K562 (cell line): Measurements from ENCODE around the gene REM2. TPM values are rescaled to one million over a fixed set of nuclear protein-coding genes. Genes with fewer than 3 reads are reported as not detected.

ENCODE experiments used
- ATAC-seq: fragments of 200-7000 bp; cut with Tn5 transposase; 3 replicates; pipeline ENCODE4 v1.9.1; 2020; ENCODE audit warnings: moderate library complexity
- BruUV-seq: library from RNA; stranded (reverse); fragments of 400-500 nt; replicated peaks from 2 replicates; lab custom pipeline; 2021; lab: Mats Ljungman, UMichigan
- CTCF ChIA-PET: fragments of 300-600 bp; formaldehyde crosslinking; extraction: SDS; loops from one replicate; lab custom pipeline; 2021; ENCODE audit warnings: low intra/inter-chr PET ratio; lab: Yijun Ruan, JAX
- POLR2A ChIA-PET: fragments of 300-600, 350-650 bp; sonication (Branson Sonifier 250); formaldehyde crosslinking; extraction: SDS; loops from one replicate; lab custom pipeline; 2021; ENCODE audit warnings: antibody characterized with exemption, inconsistent platforms; lab: Yijun Ruan, JAX
- DNase-seq, 4 experiments: peaks; one replicate each; pipeline versions ENCODE4 v3.0.0 to v3.0.0-alpha.2; 2011 to 2018; ENCODE audit warnings: low spot score in 3 of 4, mixed read lengths in 3 of 4; ENCODE audit errors: extremely low read depth in 1 of 4
- FAIRE-seq: peaks from 2 replicates; lab custom pipeline; 2011; peaks lifted over from hg19 to GRCh38; lab: Jason Lieb, UNC
- H2AFZ ChIP-seq: 2 replicates; pipeline ENCODE4 v1.6.0; 2011; ENCODE audit warnings: low read depth, low read length, control low read depth, inconsistent platforms
- H3K27ac ChIP-seq: fragments of 200-600 bp; 3 replicates; pipeline ENCODE4 v1.8.0; 2011; ENCODE audit warnings: low read depth, mild to moderate bottlenecking, control low read depth, inconsistent platforms, low read length, moderate library complexity, mixed read lengths; ENCODE audit errors: extremely low read depth
- H3K27me3 ChIP-seq, 2 experiments: fragments of 300-600 bp in 1 of 2; 2 replicates in 1 of 2; 3 replicates in 1 of 2; pipeline versions ENCODE4 v1.6.0 to v1.8.0; 2011; ENCODE audit warnings: inconsistent platforms in 2 of 2, low read length in 2 of 2, mild to moderate bottlenecking in 1 of 2, mixed read lengths in 1 of 2, moderate library complexity in 1 of 2; ENCODE audit not compliant: control insufficient read depth in 2 of 2, insufficient read depth in 2 of 2
- H3K36me3 ChIP-seq: fragments of 300-600 bp; 3 replicates; pipeline ENCODE4 v1.8.0; 2011; ENCODE audit warnings: mild to moderate bottlenecking, low read length, inconsistent platforms; ENCODE audit not compliant: control insufficient read depth, insufficient read depth
- H3K4me1 ChIP-seq, 2 experiments: fragments of 200-600 bp in 1 of 2; replicated peaks in 1 of 2; 2 replicates in 1 of 2; 3 replicates in 1 of 2; pipeline versions ENCODE4 v1.5.1 to v1.8.0; 2011; ENCODE audit warnings: inconsistent platforms in 2 of 2, low read length in 2 of 2, mild to moderate bottlenecking in 1 of 2, mixed read lengths in 1 of 2, moderate library complexity in 1 of 2; ENCODE audit not compliant: control insufficient read depth in 2 of 2, insufficient read depth in 2 of 2
- H3K4me2 ChIP-seq: 2 replicates; pipeline ENCODE4 v1.6.1; 2011; ENCODE audit warnings: low read length, control low read depth, inconsistent platforms, mixed read lengths; ENCODE audit not compliant: insufficient read depth
- H3K4me3 ChIP-seq: fragments of 200-600 bp; sonication (generic), shearing (Covaris generic); 2 replicates; pipeline ENCODE4 v1.5.1; 2016; ENCODE audit warnings: control low read depth, inconsistent platforms
- H3K79me2 ChIP-seq: fragments of 200-600 bp; 3 replicates; pipeline ENCODE4 v1.8.0; 2011; ENCODE audit warnings: low read length, inconsistent platforms; ENCODE audit not compliant: control insufficient read depth, insufficient read depth
- H3K9ac ChIP-seq, 2 experiments: 2 replicates each; pipeline versions ENCODE4 v1.6.0 to v1.6.1; 2011; ENCODE audit warnings: low read depth in 2 of 2, low read length in 2 of 2, control low read depth in 1 of 2, inconsistent platforms in 1 of 2, mild to moderate bottlenecking in 1 of 2, mixed read lengths in 1 of 2; ENCODE audit not compliant: insufficient read depth in 1 of 2
- H3K9me1 ChIP-seq: one replicate; pipeline ENCODE4 v1.6.0; 2011; ENCODE audit warnings: inconsistent platforms, mild to moderate bottlenecking, low read length, moderate library complexity; ENCODE audit not compliant: control insufficient read depth, insufficient read depth
- H3K9me3 ChIP-seq: replicated peaks from 2 replicates; pipeline ENCODE4 v1.5.1; 2011; ENCODE audit warnings: low read depth, low read length, inconsistent platforms; ENCODE audit not compliant: control insufficient read depth, insufficient read depth
- H4K20me1 ChIP-seq: replicated peaks from 2 replicates; pipeline ENCODE4 v1.6.1; 2011; ENCODE audit warnings: low read length, inconsistent platforms, mixed read lengths; ENCODE audit not compliant: control insufficient read depth, insufficient read depth
- CBFA2T3 ChIP-seq: fragments of 450-650 bp; IDR thresholded peaks from 2 replicates; pipeline ENCODE4 v1.6.1; 2017
- E4F1 ChIP-seq: fragments of 250-450 bp; sonication (Bioruptor Pico); IDR thresholded peaks from 2 replicates; pipeline ENCODE4 v1.5.0; 2021; ENCODE audit warnings: mild to moderate bottlenecking, borderline replicate concordance
- HMG20A ChIP-seq: fragments of 450-650 bp; formaldehyde crosslinking; conservative IDR thresholded peaks from 2 replicates; pipeline ENCODE4 v1.4.0; 2020; ENCODE audit warnings: mild to moderate bottlenecking, mixed read lengths
- HNRNPK ChIP-seq: fragments of 200-400 bp; formaldehyde crosslinking; IDR thresholded peaks from one replicate; pipeline ENCODE4 v1.6.1; 2018; ENCODE audit warnings: mild to moderate bottlenecking, low read depth, low read length; ENCODE audit not compliant: poor library complexity, severe bottlenecking
- L3MBTL2 ChIP-seq: fragments of 450-650 bp; IDR thresholded peaks from 2 replicates; pipeline ENCODE4 v1.6.1; 2016; ENCODE audit warnings: mild to moderate bottlenecking, moderate library complexity
- MCM5 ChIP-seq: fragments of 450-650 bp; IDR thresholded peaks from 2 replicates; pipeline ENCODE4 v1.6.1; 2016; ENCODE audit warnings: low read depth
- MXD1 ChIP-seq: fragments of 250-450 bp; sonication (Bioruptor Pico); IDR thresholded peaks from 2 replicates; pipeline ENCODE4 v1.8.0; 2021; ENCODE audit warnings: borderline replicate concordance, mild to moderate bottlenecking, moderate library complexity; ENCODE audit not compliant: poor library complexity, severe bottlenecking
- POLR2H ChIP-seq: IDR thresholded peaks from 2 replicates; pipeline ENCODE4 v1.6.1; 2016; ENCODE audit warnings: missing genetic modification characterization, low read depth, mild to moderate bottlenecking, control low read depth, missing compliant biosample characterization, moderate library complexity
- SMAD4 ChIP-seq: fragments of 250-450 bp; sonication (Bioruptor Pico); conservative IDR thresholded peaks from 2 replicates; pipeline ENCODE4 v1.8.0; 2021; ENCODE audit warnings: inconsistent platforms, mild to moderate bottlenecking, moderate library complexity
- ZKSCAN8 ChIP-seq: fragments of 200-800 bp; sonication (Bioruptor generic); IDR thresholded peaks from 2 replicates; pipeline ENCODE4 v1.6.1; 2016; ENCODE audit warnings: missing genetic modification characterization, missing compliant biosample characterization
- ZNF232 ChIP-seq: sonication (generic); formaldehyde crosslinking; IDR thresholded peaks from 2 replicates; pipeline ENCODE4 v1.8.0; 2022; ENCODE audit warnings: mild to moderate bottlenecking, missing genetic modification reagents
- ZNF644 ChIP-seq: fragments of 200-800 bp; sonication (Bioruptor generic); IDR thresholded peaks from 2 replicates; pipeline ENCODE4 v1.6.1; 2016; ENCODE audit warnings: low read depth, missing genetic modification characterization, missing compliant biosample characterization
- WGBS: fragments of 100-300 bp; shearing (Covaris generic); methylation state at CpG from one replicate; pipeline ENCODE4 v1.1.6; 2016; ENCODE audit warnings: low coverage, mixed read lengths; ENCODE audit not compliant: insufficient coverage; ENCODE audit errors: missing lambda C conversion rate; 5-methylcytosine and 5-hydroxymethylcytosine counted together
- in situ Hi-C: fragments of 300-500 bp; cut with MboI; formaldehyde crosslinking; loops from 4 replicates; pipeline ENCODE4 v1.15.0; 2018; ENCODE audit warnings: inconsistent platforms, mixed read lengths
- intact Hi-C: fragments of 100-400 bp; cut with micrococcal nuclease; formaldehyde crosslinking; loops from 2 replicates; pipeline ENCODE4 v1.14.2; 2022
- polyA plus RNA-seq, 8 experiments: library from polyadenylated mRNA; depleted of rRNA in 4 of 8; stranded (reverse) in 5 of 8; unstranded in 3 of 8; fragments of >200 nt; fragmentation: Nextera tagmentation in 2 of 8; fragmentation: Illumina TruSeq in 1 of 8; extraction: Ambion mirVana in 2 of 8; extraction: Trizol in 1 of 8; gene quantifications; 2 replicates each; pipeline versions ENCODE4 v1.2.1 to v1.2.3, GENCODE V29; 2011 to 2014; ENCODE audit warnings: inconsistent platforms in 1 of 8, missing spikeins in 1 of 8
- total RNA-seq, 7 experiments: library from RNA; depleted of rRNA in 6 of 7; stranded (reverse); fragments of >200 nt in 6 of 7; fragmentation: Illumina TruSeq in 2 of 7; extraction: Trizol in 2 of 7; gene quantifications; 2 replicates each; pipeline versions ENCODE4 v1.2.1 to v1.2.3, GENCODE V29; 2011 to 2021; ENCODE audit warnings: low replicate concordance in 1 of 7
- TF ChIP-seq, protein P1 (sequence below): fragments of 150-350 bp; conservative IDR thresholded peaks from 2 replicates; pipeline ENCODE4 v1.6.1; 2014; ENCODE audit warnings: low read length

REM2 gene
- total and polyA plus RNA-seq, 9 of the 15 experiments (the other 6 are each of a cell fraction or from before 2014, with no cell fraction given), result 0.18 to 1.0 (median 0.38) TPM

DNA sequence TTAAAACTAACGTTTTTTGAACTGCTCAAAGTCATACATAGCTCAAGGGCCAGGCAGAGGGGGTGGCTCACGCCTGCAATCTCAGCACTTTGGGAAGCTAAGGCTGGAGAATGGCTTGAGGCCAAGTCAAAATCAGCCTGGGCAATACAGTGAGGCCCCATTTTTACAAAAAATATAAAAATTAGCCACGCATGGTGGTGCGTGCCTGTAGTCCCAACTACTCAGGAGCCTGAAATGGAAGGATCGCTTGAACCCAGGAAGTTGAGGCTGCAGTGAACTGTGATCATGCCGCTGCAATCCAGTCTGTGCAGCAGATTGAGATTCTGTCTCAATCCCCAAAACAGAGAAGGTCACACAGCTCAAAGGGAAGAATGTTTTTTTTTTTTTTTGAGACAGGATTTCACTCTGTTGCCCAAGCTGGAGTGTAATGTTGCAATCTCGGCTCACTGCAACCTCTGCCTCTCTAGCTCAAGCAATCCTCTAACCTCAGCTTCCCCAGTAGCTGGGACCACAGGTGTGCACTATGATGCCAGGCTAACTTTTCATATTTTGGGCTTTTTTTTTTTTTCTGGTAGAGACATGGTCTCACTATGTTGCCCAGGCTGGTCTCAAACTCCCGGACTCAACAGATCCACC is 33.0 kb downstream of the REM2 start:
- POLR2A ChIA-PET, result interaction anchor here (0.6 to 2.3 kb wide), 12 partner anchors 8 to 150 kb away, joined by 3 to 11 read pairs (median 4); partner anchors contain the start of genes OXA1L and PRMT5
- TF ChIP-seq SMAD4 (CRISPR knock-in tag) (no peak), POLR2H (tag) (no peak), HNRNPK (no peak), MXD1 (CRISPR knock-in tag) (no peak), MCM5 (no peak), L3MBTL2 (no peak), HMG20A (CRISPR knock-in tag) (no peak), E4F1 (CRISPR knock-in tag) (no peak), CBFA2T3 (no peak), ZKSCAN8 (CRISPR knock-in tag) (no peak), ZNF232 (CRISPR knock-in tag) (no peak), ZNF644 (tag) (no peak)
- TF ChIP-seq, protein P1, sequence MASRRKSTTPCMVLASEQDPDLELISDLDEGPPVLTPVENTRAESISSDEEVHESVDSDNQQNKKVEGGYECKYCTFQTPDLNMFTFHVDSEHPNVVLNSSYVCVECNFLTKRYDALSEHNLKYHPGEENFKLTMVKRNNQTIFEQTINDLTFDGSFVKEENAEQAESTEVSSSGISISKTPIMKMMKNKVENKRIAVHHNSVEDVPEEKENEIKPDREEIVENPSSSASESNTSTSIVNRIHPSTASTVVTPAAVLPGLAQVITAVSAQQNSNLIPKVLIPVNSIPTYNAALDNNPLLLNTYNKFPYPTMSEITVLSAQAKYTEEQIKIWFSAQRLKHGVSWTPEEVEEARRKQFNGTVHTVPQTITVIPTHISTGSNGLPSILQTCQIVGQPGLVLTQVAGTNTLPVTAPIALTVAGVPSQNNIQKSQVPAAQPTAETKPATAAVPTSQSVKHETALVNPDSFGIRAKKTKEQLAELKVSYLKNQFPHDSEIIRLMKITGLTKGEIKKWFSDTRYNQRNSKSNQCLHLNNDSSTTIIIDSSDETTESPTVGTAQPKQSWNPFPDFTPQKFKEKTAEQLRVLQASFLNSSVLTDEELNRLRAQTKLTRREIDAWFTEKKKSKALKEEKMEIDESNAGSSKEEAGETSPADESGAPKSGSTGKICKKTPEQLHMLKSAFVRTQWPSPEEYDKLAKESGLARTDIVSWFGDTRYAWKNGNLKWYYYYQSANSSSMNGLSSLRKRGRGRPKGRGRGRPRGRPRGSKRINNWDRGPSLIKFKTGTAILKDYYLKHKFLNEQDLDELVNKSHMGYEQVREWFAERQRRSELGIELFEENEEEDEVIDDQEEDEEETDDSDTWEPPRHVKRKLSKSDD, result no peak

More for the DNA sequence above, 33.0 kb downstream of the REM2 start:
- Histone ChIP-seq H3K4me3 (no peak overlapping the region), H3K4me1 (peaks cover 0 to 10% of the 10 kb centered on the region in 2 experiments; a peak in 4 of 5 replicates), H3K9me3 (no peaks in the 10 kb centered on the region), H3K27me3 (no peaks in the 10 kb centered on the region), H3K9me1 (no peaks in the 10 kb centered on the region), H3K36me3 (peaks cover 46% of the 10 kb centered on the region), H3K9ac (no peak overlapping the region), H2AFZ (no peak overlapping the region), H4K20me1 (no peaks in the 10 kb centered on the region), H3K27ac (no peak overlapping the region), H3K4me2 (no peak overlapping the region), H3K79me2 (peaks cover 63% of the 10 kb centered on the region)
- WGBS, result 80% methylated on average over 7 of the region's 8 CpGs
- no TSS peak for BruUV-seq
- intact Hi-C loops (loop anchor here (5.0 kb wide), 1 partner anchor 44 kb away; the partner anchor contains the start of gene LRP10), in situ Hi-C loops (no loop called here)
- no peak for FAIRE-seq
- CTCF ChIA-PET, result no interaction called here
- no peak for DNase-seq
- no peak for ATAC-seq
